GM19467 (cell line): ENCODE results near the gene SGSM1.
"Not testable (repeated sequence)": the region's sequence is repeated elsewhere in the genome, so short reads cannot be mapped to it uniquely, and the experiment has no call there.

Experiments used
- ATAC-seq: cut with Tn5 transposase; IDR thresholded peaks from one replicate; pipeline ENCODE4 v1.9.1; 2021; ENCODE audit warnings: mild to moderate bottlenecking, moderate library complexity; ENCODE audit not compliant: unreplicated experiment

Gene SGSM1

DNA sequence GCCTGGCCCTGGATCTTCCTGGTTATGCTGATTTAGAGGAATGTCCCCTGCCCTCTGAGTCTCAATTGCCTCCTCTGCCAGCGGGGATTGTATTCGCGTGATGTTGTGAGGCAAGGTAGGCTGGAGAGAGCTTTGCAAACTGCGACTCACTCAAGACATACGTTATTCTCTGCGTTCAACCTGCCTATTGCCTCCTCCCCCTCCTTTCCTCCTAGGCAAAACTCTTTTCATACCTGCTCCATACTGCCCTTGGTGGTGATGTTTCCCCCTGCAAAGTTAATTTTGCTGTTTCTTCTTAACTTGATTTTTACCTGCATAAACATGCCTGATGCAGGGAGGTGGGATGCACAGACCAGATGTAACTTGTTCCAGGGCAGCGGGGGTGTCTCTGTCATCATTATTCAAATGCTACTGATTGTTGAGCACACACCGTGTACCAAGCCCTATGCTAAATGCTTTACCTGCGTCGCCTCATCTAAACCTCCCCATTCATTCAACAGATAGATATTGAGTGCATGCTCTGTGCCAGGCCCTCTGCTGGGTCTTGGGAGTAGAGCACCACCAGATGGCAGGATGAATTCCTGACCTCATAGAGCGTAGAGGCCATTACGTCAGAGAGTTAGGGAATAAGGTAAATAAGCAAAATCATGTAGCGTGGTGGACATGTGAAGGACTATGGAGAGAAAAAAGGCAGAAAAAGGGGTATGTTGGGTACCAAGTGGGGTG lies 29.0 kb downstream of the SGSM1 start:
- no peak for ATAC-seq

GRCh38 chr22:24836282-24836681 lies 30.3 kb downstream of the SGSM1 start:
- no peak for ATAC-seq

DNA sequence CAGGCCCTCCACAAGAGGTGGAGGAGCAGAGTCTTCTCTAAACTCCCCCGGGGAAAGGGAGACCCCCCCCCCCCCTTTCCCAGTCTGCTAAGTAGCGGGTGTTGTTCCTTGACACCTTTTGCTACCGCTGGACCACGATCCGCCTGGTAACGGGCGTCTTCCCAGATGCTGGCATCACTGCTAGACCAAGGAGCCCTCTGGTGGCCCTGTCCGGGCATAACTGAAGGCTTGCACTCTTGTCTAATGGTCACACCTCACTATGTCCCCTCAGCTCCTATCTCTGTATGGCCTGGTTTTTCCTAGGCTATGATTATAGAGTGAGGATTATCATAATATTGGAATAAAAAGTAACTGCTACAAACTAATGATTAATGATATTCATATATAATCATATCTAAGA lies 31.5 kb downstream of the SGSM1 start:
- ATAC-seq: not testable (repeated sequence)

DNA sequence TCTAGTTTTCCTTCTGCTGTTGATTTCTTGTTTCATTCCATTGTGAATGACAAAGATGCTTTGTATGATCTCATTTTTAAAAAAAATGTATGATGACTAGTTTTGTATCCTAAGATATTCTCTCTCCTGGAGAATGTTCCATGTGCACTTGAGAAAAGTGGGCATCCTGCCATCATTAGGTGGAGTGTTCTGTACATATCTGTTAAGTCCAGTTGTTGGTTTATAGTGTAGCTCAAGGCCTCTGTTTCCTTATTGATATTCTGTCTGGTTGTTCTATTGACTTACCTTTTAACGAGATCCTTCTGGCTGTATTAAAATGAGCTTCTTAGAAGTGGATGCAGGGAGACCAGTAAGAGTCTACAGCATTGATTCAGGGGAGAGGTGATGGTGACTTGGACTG lies 35.2 kb downstream of the SGSM1 start:
- ATAC-seq: no peak

- no peak for ATAC-seq
Observed at GRCh38 chr22:24843048-24843447, 37.0 kb downstream of the SGSM1 start.

DNA sequence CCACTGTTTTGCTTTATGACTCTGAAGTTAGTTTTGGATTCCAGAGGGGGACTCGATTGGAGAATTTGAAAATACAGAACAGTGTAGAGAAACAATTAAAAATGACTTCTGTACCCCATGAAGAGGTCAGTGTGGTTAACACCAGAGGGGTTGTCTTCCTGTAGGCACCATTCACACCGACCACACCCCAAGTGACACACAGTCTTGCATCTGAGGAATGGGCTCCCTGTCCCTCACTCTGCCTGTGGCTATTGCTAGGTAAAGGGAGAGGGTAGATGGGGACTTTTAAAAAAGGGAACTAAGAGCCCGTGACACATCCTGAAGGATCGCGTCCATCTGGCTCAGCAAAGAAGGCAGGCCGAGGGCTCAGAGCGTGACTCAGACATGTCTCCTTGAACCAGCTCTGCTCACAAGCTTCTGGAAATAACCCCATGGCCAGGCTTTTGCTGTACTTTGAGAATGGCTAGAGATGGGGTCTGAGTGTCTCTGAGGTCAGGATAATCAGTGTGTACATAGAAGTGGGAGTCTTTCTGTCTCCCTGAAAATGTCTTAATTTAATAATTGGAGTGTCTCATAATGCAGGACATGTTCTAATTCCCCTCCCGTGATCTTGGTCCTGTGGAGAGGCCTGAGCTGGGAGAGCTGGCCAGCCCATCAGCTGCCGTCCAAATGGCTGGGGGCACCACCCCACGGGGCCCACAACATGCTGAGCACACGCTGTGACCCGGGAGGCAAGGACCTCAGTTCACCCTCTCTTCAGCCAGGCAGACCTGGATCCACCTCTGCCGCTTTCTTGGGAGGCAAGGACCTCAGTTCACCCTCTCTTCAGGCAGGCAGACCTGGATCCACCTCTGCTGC lies 39.3 kb downstream of the SGSM1 start:
- ATAC-seq: no peak

GRCh38 chr22:24847490-24847889 lies 41.5 kb downstream of the SGSM1 start:
- no peak for ATAC-seq

DNA sequence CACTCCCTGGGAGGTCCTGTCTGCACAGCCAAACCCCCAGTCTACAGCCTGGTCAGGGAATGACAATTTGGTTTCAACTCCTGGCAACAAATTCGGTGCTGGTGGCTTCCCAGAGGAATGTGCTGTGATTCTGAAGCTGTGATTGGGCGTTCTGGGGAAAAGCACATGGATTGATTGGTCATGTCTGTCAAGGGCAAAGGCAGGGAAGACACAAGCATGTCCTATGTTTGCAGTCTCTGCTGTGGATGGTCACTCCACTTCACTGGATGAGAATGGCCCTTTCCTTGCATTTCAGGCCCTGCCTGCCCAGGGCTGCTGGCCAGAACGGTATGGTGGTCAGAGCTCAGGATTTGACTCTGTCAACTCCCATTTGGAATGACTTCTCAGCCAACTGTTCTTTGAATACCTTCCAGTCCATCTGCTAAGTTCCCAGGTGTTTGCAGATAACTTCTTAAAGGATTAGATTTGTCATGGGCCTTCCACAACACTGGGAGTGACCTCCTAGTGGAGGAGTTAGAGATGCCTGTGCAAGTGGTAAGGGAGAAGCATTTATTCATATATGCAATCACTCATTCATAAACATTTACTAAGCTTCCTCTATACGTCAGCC lies 42.7 kb downstream of the SGSM1 start:
- ATAC-seq: no peak

DNA sequence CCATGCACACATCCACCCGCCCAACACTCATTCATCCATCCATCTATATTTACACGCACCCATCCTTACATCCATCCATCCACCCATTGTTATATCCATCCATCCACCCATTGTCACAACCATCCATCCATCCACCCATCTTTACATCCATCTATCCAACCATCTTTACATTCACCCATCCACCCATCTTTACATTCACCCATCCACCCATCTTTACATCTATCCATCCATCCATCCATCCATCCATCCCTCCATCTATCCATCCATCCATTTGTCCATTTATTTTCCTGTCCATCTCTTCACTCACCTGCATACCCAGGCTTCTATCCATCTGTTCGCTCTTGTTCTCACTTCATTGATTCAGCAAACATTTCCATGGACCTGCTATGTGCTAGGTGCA lies 49.8 kb downstream of the SGSM1 start:
- ATAC-seq: no peak

- ATAC-seq: no peak
Observed at GRCh38 chr22:24857576-24857975, 51.6 kb downstream of the SGSM1 start.

DNA sequence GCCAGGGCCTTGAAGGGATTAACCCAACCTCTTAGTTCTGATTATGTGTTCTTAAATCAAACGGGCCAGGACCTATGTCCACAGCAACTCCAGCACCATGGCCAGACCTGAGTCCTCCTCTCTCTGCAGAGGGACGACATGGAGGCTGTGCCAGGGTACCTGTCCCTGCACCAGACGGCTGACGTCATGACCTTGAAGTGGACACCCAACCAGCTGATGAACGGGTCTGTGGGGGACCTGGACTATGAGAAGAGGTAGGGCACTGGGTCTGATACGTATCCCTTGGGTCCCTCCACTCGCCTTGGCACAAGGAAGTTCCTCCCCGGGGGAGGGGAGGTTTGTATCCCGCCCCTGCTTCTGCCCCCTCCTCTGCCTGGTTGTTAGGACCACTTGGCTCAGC lies 53.6 kb downstream of the SGSM1 start:
- ATAC-seq: no peak

- ATAC-seq: no peak
Observed at GRCh38 chr22:24865508-24865907, 59.5 kb downstream of the SGSM1 start.

- ATAC-seq: no peak
Observed at GRCh38 chr22:24867323-24868022, 61.5 kb downstream of the SGSM1 start.

- ATAC-seq: no peak
Observed at GRCh38 chr22:24868979-24869378, 63.0 kb downstream of the SGSM1 start.

DNA sequence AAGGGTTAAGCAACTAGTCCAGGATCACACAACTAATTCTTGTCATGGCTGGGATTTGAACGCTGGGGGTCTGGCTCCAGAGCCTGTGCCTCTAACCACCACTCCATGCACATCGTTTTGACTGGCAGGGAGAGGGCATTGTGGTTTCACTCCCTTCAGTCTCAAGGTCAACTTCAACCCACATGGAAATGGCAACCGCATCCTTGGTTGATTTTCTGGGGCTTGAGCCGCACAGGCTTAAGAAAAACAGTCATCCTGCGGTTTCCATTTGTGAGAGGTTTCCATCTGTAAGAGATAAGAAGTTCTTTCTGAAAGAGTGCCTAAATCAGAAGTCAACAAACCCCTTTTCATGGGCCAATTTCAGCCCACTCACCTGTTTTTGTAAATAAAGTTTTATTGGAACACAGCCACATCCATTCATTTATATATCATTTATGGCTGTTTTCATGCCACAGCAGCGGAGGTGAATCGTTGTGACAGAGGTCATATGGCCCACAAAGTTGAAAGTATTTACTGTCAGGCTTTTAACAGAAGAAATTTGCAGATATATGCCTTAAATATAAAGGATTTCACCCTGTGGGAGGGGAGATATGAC lies 65.7 kb downstream of the SGSM1 start:
- ATAC-seq: no peak

DNA sequence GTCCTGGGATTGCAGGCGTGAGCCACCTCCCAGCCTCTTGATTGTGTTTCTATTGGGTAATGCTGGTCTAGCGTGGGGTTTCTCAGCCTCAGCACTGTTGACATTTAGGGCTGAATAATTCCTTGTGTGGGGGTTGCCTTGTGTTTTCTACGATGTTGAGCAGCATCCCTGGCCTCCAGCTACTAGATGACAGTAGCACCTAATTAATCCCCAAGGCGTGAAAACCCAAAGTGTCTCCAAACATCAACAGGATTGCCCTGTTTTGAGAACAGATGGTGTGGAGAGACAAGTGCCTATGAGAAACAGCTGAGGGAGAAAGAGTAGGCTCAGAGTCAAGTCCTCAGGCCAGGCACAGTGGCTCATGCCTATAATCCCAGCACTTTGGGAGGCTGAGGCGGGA lies 67.2 kb downstream of the SGSM1 start:
- ATAC-seq: no peak

DNA sequence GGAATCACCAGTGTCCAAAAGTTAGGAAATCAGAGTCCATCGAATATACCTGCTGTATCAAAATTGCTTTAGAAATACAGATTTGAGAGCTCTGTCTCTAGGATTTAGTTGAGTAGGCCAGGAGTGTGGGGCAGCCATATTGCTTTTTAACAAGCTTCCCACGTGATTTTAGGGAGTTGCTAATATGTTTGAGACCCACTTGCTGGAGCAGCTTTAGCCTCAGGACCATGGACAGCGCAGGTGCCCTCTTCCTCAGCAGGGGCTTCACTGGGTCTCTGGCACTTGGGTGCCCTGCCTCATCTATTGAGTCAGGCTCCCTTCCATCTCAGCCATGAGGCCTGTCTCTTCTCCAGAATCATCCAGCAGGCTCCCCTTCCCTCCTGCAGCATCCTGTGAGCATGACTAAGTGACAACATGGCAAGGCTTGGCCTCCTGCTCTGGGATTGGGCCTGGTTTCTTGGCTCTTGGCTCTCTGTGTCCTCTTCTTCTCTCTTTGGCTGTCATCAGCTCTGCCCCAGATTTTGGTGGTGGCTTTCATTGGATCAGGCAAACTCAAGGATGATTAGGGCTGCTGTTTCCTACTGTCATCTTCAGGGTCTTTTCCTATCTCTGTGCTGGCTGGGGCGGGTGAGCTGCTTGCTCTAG lies 70.0 kb downstream of the SGSM1 start:
- ATAC-seq: no peak

DNA sequence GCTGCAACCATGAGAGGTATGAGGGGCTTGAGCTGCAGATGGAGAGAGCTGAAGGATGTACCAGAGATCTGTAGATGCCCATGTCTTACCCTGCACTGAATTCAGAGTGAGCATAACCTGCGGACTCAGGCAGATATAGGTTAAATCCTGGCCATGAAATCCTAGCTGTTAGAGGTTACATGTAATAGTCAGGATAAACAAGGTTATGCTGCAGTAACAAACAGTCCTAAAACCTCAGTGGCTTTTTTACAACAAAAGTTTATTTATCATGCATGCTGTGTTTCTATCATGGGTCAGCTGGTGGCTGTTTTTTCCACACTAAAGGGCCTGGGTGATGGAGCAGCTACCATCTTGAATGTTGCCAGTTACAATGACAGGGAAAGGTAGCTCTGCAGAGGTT lies 70.7 kb downstream of the SGSM1 start:
- no peak for ATAC-seq

- ATAC-seq: no peak
Observed at GRCh38 chr22:24878969-24879368, 73.0 kb downstream of the SGSM1 start.

DNA sequence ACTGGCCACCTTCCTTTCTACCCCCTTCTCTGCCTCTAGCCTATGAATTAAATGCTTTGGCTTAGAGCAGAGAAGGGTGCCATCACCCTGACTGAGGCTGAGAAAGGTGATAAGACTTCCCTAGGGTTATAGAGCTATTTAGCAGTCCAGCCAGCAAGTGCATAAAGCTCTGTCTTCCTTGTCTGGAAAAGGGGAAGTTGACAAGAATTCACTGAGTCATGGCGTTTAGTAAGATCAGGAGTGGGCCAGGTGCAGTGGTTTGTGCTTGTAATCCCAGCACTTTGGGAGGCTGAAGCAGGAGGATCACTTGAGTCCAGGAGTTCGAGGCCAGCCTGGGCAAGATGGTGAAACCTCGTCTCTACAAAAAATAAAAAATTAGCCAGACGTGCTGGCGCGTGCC lies 77.4 kb downstream of the SGSM1 start:
- ATAC-seq: no peak
